Keratinocyte (primary cell): ENCODE measurements around the gene SHISAL2B.

Experiments
- EZH2 ChIP-seq: IDR thresholded peaks from one replicate; pipeline ENCODE4 v1.6.1; 2012; ENCODE audit warnings: inconsistent platforms, mild to moderate bottlenecking, low read length, moderate library complexity
- TF ChIP-seq, protein P1 (sequence below), 3 experiments: IDR thresholded peaks in 1 of 3; conservative IDR thresholded peaks in 1 of 3; optimal IDR thresholded peaks in 1 of 3; 2 replicates in 2 of 3; 3 replicates in 1 of 3; pipeline versions ENCODE3 to v1.5.1; 2011; ENCODE audit warnings: low read length in 3 of 3, mild to moderate bottlenecking in 3 of 3, moderate library complexity in 2 of 3, control low read depth in 1 of 3, inconsistent platforms in 1 of 3; ENCODE audit not compliant: insufficient read depth in 2 of 3; ENCODE audit errors: extremely low read depth in 1 of 3

DNA sequence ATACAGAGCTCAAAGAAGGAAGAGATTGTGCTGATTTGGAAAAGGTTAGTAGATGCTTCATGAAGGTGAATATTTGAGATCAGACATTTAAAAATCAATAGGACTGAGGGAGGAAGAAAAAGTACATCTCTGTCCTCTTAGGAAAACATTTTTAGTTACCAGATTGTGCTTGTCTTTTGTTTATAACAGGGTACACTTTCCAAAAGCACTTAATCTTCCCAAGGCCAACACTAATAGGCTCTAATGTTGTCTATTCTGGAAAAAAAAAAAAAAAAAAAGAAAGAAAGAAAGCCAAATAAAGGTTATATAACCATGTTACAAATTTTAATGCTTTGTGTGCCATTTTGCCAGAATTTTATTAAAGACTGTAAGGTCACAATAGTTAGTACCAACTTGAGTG is 45.5 kb upstream of the SHISAL2B start:
- TF ChIP-seq, protein P1, sequence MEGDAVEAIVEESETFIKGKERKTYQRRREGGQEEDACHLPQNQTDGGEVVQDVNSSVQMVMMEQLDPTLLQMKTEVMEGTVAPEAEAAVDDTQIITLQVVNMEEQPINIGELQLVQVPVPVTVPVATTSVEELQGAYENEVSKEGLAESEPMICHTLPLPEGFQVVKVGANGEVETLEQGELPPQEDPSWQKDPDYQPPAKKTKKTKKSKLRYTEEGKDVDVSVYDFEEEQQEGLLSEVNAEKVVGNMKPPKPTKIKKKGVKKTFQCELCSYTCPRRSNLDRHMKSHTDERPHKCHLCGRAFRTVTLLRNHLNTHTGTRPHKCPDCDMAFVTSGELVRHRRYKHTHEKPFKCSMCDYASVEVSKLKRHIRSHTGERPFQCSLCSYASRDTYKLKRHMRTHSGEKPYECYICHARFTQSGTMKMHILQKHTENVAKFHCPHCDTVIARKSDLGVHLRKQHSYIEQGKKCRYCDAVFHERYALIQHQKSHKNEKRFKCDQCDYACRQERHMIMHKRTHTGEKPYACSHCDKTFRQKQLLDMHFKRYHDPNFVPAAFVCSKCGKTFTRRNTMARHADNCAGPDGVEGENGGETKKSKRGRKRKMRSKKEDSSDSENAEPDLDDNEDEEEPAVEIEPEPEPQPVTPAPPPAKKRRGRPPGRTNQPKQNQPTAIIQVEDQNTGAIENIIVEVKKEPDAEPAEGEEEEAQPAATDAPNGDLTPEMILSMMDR (optimal IDR thresholded peaks at IDR 0.05 in 1 of 3, IDR thresholded peaks at IDR 0.05 in 1 of 3, conservative IDR thresholded peaks at IDR 0.05 in 1 of 3; ENCODE audit: extremely low read depth in 1 of 3, insufficient read depth in 2 of 3, low read length in 3 of 3), result no peak
- TF ChIP-seq EZH2, result no peak
